DND-41 (cell line): ENCODE data around the gene HYAL1.

Experiments used
- ATAC-seq: fragments of 200-7000 bp; cut with Tn5 transposase; 3 replicates; pipeline ENCODE4 v1.9.1; 2021; ENCODE audit warnings: low read depth; ENCODE audit not compliant: insufficient read depth
- DNase-seq: peaks from one replicate; pipeline ENCODE4 v3.0.0-alpha.2; 2020
- H2AFZ ChIP-seq: 2 replicates; pipeline ENCODE4 v1.6.0; 2012; ENCODE audit warnings: low read depth, low read length
- H3K27ac ChIP-seq: 2 replicates; pipeline ENCODE4 v1.5.1; 2012; ENCODE audit warnings: low read length, inconsistent platforms
- H3K27me3 ChIP-seq: fragments of 200-600 bp; sonication (generic); 2 replicates; pipeline ENCODE4 v1.6.0; 2012; ENCODE audit warnings: low read length, mild to moderate bottlenecking, inconsistent platforms; ENCODE audit not compliant: insufficient read depth, poor library complexity
- H3K36me3 ChIP-seq: 2 replicates; pipeline ENCODE4 v1.5.1; 2012; ENCODE audit warnings: low read length, inconsistent platforms; ENCODE audit not compliant: insufficient read depth
- H3K4me1 ChIP-seq: 2 replicates; pipeline ENCODE4 v1.5.1; 2012; ENCODE audit warnings: mild to moderate bottlenecking, low read length; ENCODE audit not compliant: insufficient read depth
- H3K4me2 ChIP-seq: 2 replicates; pipeline ENCODE4 v1.6.0; 2012; ENCODE audit warnings: mild to moderate bottlenecking, moderate library complexity, low read length, inconsistent platforms; ENCODE audit not compliant: insufficient read depth
- H3K4me3 ChIP-seq, 2 experiments: fragments of 200-600 bp in 1 of 2; shearing (Covaris generic) in 1 of 2; 2 replicates each; pipeline ENCODE4 v1.5.1; 2012 to 2016; ENCODE audit warnings: inconsistent platforms in 2 of 2, low read length in 2 of 2, mild to moderate bottlenecking in 2 of 2, low read depth in 1 of 2, moderate library complexity in 1 of 2
- H3K79me2 ChIP-seq: 2 replicates; pipeline ENCODE4 v1.6.0; 2012; ENCODE audit warnings: low read length, inconsistent platforms; ENCODE audit not compliant: insufficient read depth
- H3K9ac ChIP-seq: 2 replicates; pipeline ENCODE4 v1.6.0; 2012; ENCODE audit warnings: low read depth, mild to moderate bottlenecking, inconsistent platforms, low read length, moderate library complexity
- H3K9me3 ChIP-seq: 2 replicates; pipeline ENCODE4 v1.5.1; 2012; ENCODE audit warnings: low read length, moderate library complexity, mild to moderate bottlenecking, inconsistent platforms; ENCODE audit not compliant: insufficient read depth, severe bottlenecking
- H4K20me1 ChIP-seq: 2 replicates; pipeline ENCODE4 v1.6.0; 2012; ENCODE audit warnings: low read length; ENCODE audit not compliant: insufficient read depth
- CTCF ChIP-seq: IDR thresholded peaks from 2 replicates; pipeline ENCODE4 v1.5.1; 2012; ENCODE audit warnings: borderline replicate concordance, low read length, moderate library complexity, mild to moderate bottlenecking; ENCODE audit not compliant: poor library complexity, severe bottlenecking; ENCODE audit errors: extremely low read depth
- EZH2 ChIP-seq: IDR thresholded peaks from 3 replicates; pipeline ENCODE4 v1.6.1; 2012; ENCODE audit warnings: borderline replicate concordance, low read depth, mild to moderate bottlenecking, moderate library complexity, low read length, inconsistent platforms; ENCODE audit not compliant: severe bottlenecking

HYAL1 gene

DNA sequence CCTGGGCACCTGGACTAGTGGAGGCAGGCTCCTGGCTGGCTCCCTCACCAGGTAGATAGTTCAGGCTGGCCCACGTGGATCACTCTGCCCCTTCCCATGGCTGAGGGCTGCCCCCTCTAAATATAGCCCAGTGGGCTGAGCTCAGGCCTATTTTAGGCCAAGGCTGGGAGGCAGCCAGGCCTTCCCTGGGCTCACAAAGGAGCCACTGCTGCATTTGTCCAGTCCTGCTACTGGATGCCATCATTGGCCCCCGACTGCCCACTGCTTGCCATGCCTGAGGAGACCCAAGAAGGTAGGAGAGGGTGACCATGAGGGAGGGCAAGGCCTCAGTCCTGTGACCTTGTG, 24.5 kb downstream of the HYAL1 start, which contains the start of gene LSMEM2:
LSMEM2 (plus strand) TSS at position 208 of the 345 bp plus-strand sequence; CDS start at position 235, 27 bp downstream.
- Histone ChIP-seq H3K4me3 (no peak within 1 kb of the TSS), H4K20me1 (no peaks in the 10 kb centered on the region), H3K9me3 (no peaks in the 10 kb centered on the region), H3K4me2 (no peak within 1 kb of the TSS), H3K9ac (no peak within 1 kb of the TSS), H3K79me2 (no peaks in the 10 kb centered on the region), H2AFZ (no peak within 1 kb of the TSS), H3K27ac (no peak within 1 kb of the TSS), H3K27me3 (peaks cover 24% of the 10 kb centered on the region), H3K4me1 (no peaks in the 10 kb centered on the region), H3K36me3 (no peaks in the 10 kb centered on the region)
- DNase-seq (no peak), ATAC-seq (no peak)
- TF ChIP-seq CTCF (no peak), EZH2 (no peak)

GRCh38 chr3:50278123-50278879, 25.1 kb downstream of the HYAL1 start:
- H3K79me2 ChIP-seq = no peaks in the 10 kb centered on the region
- peaks cover 24% of the 10 kb centered on the region for H3K27me3 ChIP-seq
- H2AFZ ChIP-seq = no peak overlapping the region
- no peak for ATAC-seq
- H3K4me2 ChIP-seq = no peak overlapping the region
- no peaks in the 10 kb centered on the region for H3K36me3 ChIP-seq
- H3K27ac ChIP-seq = no peak overlapping the region
- H3K9ac ChIP-seq = no peak overlapping the region
- TF ChIP-seq EZH2 = no peak
- no peak for TF ChIP-seq CTCF
- H4K20me1 ChIP-seq = no peaks in the 10 kb centered on the region
- H3K4me1 ChIP-seq = peaks cover under 1% of the 10 kb centered on the region; the same call in 1 of the 2 replicates
- no peak for DNase-seq
- H3K4me3 ChIP-seq = no peak overlapping the region
- H3K9me3 ChIP-seq = no peaks in the 10 kb centered on the region

GRCh38 chr3:50276762-50277101, 26.6 kb downstream of the HYAL1 start:
- H3K4me2 ChIP-seq = no peak overlapping the region
- H3K79me2 ChIP-seq = no peaks in the 10 kb centered on the region
- H3K36me3 ChIP-seq = no peaks in the 10 kb centered on the region
- H3K4me1 ChIP-seq = peaks cover 8% of the 10 kb centered on the region
- DNase-seq (no peak), ATAC-seq (no peak)
- H3K4me3 ChIP-seq = no peak overlapping the region
- no peaks in the 10 kb centered on the region for H3K9me3 ChIP-seq
- H3K9ac ChIP-seq = no peak overlapping the region
- H3K27ac ChIP-seq = no peak overlapping the region
- no peaks in the 10 kb centered on the region for H4K20me1 ChIP-seq
- H3K27me3 ChIP-seq = peaks cover 24% of the 10 kb centered on the region
- H2AFZ ChIP-seq = no peak overlapping the region
- TF ChIP-seq CTCF (no peak), EZH2 (no peak)
